ENCODE data around the gene EMD.
A peak's percentile ranks its signal among the peaks of the same experiment; 100 is the strongest.
"Not testable (repeated sequence)": the region's sequence is repeated elsewhere in the genome, so short reads cannot be mapped to it uniquely, and the experiment has no call there.

The EMD gene

DNA sequence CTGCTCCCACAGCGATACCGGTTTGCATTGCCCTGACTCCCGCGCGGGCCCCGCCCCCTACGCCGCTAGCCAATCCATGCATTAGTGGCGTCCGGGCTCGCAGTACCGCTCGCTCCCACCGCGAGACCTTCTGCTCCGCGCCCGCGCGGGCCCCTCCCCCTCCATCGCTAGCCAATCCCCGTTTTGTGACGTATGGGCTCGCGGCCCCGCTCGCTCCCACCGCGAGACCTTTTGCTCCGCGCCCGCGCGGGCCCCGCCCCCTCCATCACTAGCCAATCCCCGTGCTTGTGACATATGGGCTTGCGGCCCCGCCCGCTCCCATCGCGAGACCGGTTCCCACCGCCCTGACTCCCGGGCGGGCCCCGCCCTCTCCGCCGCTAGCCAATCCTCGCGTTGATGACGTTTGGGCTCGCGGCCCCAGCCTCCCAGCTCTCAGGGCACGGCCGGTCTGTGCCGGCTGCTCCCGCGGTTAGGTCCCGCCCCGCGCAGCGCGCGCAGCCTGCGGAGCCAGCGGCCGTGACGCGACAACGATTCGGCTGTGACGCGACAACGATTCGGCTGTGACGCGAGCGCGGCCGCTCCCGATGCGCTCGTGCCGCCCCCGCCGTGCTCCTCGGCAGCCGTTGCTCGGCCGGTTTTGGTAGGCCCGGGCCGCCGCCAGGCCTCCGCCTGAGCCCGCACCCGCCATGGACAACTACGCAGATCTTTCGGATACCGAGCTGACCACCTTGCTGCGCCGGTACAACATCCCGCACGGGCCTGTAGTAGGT, at the start of gene EMD:
Gene EMD, plus strand, starts transcription at position 497 of the 770 bp plus-strand sequence. Its CDS starts 190 bp downstream, at position 687.
- peak; percentile 35 to 100 (median 98) for DNase-seq

DNA sequence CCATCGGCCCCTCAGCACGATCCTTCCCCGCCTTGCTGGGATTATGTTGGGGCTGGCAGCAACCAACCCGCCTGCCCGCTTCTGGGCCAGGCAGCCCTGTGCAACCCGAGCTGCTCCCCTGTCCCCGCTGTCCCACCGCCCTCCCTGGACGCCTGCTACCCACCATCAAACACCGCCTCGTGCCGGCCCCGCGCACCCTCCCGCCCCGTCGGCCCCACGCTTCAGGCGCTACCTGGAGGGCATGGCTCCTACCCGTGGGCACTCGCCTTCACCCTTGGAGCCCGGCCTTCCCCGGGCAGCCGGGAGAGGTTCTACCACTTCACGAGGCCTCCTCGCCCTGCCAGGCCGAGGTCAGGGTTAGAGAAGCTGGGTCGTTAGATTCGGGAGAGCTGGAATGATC, 46.5 kb upstream of the EMD start:
- no peak for DNase-seq

DNA sequence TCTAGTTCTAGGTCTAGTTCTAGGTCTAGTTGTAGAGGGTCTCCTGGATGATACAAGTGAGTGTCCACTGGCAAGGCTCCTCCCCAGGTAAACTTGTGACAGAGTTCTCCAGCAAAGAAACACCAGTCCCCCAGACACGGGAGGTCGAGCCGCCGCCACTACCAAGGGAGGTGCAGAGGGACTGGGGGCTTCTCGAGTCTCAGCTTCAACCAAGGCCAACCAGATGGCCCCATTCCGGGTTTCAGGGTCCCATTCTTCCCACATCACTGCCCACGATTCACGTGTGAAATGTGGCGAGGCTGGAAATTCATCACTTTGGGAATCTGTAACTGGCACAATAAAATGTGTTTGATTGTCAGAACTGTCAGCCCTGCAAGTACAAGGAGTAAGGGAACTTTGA, 46.0 kb upstream of the EMD start:
- no peak for DNase-seq

GRCh38 chrX:154333837-154334271, 45.2 kb upstream of the EMD start:
- no peak for DNase-seq

GRCh38 chrX:154334496-154334895, 44.6 kb upstream of the EMD start:
- no peak for DNase-seq

DNA sequence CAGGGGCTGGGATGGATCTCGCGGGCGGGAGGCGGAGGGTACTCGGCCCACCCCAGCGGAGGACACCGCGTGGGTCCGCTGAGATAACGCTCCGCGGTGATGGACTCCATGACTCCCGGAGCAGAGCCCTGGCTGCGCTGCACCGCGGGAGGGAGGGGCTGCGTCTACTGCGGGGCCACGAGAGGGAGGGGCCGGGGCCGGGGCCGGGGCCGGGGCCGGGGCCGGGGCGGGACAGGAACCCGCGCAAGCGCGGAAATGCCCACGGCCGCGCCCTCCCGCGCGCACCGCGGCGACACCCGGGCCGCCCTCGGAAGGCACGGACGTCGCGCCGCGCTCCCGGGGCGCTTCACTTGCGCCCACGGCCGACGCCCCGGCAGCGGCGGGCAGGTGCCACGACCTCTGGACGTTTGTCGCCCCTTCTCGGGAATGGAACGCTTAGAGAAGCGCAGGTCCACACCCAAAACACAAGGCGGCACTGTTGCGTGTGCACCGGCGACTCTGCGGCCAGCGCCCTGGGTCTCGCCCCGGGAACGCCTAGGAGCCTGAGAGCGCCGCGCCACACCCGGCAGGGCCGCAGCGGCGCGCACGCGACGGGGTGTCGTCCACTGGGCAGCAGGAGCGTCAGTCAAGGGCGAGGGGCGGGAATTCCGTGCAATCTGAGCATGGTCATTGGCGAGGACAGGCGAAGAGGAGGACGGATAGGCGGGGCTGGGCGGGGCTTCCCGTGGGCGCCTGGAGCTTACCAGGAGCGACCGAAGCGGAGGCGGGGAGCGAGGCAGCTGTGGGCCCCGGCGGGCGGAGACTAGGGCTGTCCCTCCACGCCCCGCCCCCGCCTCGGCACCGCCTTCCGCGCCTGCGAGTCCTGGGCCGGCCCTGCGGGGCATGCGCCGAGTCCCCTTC, 37.4 kb upstream of the EMD start:
- not testable (repeated sequence) for DNase-seq

GRCh38 chrX:154343063-154343462, 36.0 kb upstream of the EMD start:
- DNase-seq: not testable (repeated sequence)

DNA sequence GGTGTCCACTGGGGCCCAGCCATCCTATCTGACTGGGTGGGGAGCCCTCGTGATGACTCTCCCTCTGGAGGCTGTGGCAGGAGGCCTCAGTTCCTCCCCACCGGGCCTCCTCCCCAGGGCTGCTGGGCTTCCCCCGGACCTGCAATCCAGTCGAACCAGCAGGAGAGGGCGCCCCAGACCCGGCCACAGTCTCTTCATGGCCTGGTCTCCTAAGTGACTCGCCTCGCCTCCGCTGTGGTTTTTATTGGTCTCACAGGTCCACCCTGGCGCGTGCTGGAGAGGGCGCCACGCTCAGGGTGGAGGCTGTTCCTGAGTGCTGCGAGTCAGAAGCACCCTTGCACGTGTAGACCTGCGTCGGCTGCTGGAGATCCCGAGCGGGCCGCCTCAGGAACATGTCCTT, 35.5 kb upstream of the EMD start:
- not testable (repeated sequence) for DNase-seq

DNA sequence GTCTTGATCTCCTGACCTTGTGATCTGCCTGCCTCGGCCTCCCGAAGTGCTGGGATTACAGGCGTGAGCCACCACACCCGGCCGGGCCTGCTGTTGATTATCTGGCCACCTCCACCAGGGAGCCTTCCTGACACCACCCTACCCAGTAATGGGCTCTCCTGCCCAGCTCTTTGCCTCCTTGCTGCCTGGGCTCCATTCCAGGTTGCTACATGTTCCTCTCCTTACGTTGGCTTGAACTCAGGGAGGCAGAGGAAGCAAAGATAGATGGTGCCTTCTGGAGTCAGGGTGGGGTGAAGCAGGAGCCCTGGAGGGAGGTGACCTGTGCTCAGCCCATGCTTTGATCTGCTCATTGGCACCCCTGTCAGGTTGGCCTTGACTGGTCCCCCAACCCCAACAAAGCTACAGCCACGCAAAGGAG, 31.0 kb upstream of the EMD start:
- DNase-seq: no peak

GRCh38 chrX:154348646-154349358, 30.3 kb upstream of the EMD start:
- no peak for DNase-seq

DNA sequence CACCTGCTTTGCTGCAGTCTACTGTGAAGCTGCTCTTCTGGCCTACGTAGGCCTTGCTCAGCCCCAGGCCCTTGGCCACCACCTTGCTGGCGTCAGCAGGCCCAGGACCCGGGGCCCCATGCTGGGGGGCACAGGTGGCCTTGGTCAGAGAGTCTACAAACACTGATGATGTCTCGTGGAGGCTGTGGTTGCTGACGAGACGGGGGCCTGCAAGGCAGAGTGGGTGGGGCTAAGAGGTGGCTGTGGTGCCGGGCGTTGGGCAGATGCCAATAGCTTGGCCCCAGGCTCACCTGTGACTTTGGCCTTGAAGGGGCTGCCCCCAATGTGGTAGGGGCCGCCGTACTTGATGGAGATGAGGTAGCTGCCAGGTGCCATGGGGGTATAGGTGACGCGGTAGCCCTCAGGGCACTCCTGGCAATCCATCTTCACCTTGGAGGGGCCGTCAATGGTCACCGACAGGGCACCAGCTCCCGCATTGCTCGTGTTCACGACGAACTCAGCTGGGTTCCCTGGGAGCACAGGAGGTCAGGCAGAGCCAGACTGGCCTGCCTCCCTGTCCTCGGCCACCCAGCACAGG, 29.6 kb upstream of the EMD start:
- no peak for DNase-seq

- no peak for DNase-seq
Measured at GRCh38 chrX:154349979-154350378, 29.1 kb upstream of the EMD start.

DNA sequence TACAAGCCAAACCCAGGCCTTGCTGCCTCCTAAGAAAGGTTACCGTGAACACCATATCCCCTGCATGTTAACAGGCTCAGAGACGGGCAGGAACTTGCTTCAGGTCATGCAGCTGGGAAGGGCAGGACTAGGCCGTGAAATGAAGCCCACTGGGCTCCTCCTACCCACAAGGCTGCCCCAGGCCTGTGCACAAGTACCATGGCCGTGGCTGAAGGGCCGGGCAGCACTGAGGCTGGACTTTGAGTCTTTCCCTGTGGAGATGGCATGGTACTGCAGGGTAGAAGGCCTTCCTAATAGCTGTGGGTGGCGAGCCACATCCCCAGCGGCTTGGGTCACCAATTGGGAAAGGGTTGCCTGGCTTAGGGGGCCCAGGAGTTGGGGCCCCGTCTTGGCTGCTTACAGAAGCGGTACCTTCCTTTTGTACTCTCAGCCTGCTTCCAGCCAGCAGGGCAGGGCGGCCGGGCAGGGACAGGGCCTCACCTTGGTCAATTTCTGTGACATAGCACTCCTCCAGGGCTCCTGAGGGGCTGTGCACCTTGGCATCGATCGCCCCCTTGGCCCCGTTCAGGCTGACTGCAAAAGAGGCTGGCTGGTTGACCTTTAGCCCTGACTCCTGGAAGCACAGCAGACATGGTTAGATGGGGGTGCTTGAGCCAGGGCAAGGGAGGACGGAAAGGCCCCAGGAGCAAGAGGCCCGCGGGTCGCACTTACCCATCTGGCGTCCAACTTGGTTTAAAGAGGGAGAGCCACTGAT, 28.5 kb upstream of the EMD start:
- no peak for DNase-seq

DNA sequence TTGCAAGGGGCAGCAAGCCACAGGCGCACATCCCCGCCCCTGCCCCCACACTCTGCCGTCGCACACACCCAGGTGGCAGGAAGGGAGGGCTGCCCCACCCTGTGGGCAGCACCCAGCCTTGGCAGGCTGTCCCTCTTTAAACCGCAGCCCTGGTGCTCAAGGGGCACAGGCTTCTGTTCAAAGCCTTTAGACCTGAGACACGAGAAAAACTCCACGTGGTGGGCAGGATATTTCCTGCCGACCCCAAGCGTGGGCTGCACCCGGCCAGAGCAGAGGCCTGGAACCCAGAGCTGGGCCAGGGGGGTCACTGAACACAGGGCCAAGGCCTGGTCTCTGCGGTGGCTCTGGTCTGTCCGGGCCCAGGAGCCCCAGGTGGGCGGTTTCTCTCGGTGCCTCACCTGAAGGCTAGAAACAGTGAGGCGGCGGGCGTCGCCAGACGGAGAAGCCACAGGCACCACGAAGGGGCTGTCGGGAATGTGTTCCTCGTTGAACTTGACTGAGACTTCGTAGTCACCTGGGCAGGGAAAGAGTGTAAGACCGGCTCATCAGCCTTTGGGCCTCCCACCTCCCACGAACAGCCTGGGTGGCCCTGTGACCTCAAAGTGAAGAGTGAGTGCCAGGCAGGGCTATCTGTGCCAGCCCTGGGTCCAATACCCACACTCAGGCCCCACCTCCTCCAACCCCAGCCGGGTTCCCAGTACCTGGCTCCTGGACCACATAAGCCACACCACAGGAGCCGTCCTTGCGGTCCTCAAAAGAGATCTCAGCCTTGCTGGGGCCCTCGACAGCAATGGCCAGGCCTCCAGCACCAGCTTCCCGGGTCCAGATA, 27.7 kb upstream of the EMD start:
- no peak for DNase-seq

- no peak for DNase-seq
Measured at GRCh38 chrX:154352012-154352401, 27.1 kb upstream of the EMD start.

DNA sequence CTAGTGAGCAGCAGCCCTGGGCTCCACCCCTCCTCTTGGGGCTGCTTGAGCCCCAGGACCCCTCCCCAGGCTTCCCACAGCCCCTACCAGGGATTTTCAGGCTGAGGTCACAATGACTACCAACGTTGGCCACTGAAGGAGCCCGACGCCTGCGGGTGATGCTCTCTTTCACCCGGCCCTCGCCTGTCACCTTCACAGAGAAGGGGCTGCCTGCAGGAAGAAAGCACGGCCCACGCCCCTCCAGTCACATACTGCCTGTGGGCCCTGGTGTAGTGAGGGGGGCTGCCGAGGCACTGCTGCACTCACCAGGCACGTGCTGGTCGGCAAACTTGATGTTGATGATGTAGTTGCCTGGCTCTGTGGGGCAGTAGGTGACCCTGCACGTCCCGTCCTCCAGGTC, 26.6 kb upstream of the EMD start:
- DNase-seq: no peak

- no peak for DNase-seq
Measured at GRCh38 chrX:154353172-154353843, 25.8 kb upstream of the EMD start.

DNA sequence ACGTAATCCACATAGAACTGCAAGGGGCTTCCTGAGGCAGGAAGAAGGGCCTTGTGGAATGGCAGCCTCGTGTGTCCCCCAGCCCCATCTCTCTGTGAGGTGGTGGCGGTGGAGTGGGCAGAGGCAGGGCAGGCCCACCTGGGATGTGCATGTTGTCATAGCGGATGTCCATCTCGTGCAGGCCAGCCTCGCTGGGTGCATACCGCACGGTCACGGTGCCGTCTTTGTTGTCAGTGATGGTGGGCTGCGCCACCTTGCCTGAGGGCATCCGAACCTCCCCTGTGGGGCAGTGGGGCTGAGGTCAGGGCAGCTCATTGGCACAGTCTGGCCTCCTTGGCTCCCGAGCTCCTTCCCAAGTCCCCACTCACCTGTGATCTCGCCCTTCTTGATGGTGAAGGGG, 25.1 kb upstream of the EMD start:
- DNase-seq: no peak

GRCh38 chrX:154354516-154354915, 24.6 kb upstream of the EMD start:
- no peak for DNase-seq

Measured in amygdala (tissue), 56 donors.